Measurements from ENCODE around the gene UGT1A10.

UGT1A10 gene

GRCh38 chr2:233789554-233789953 lies 153.3 kb downstream of the UGT1A10 start:
- DNase-seq: no peak

- DNase-seq: no peak
These were observed 155.1 kb downstream of the UGT1A10 start for GRCh38 chr2:233791151-233791882.

- DNase-seq: no peak
These were observed 155.7 kb downstream of the UGT1A10 start for GRCh38 chr2:233791883-233792329.

GRCh38 chr2:233792720-233793119 lies 156.5 kb downstream of the UGT1A10 start:
- DNase-seq: no peak

- no peak for DNase-seq
These were observed 157.3 kb downstream of the UGT1A10 start for GRCh38 chr2:233793465-233794127.

GRCh38 chr2:233794128-233794658 lies 157.9 kb downstream of the UGT1A10 start:
- no peak for DNase-seq

- DNase-seq: no peak
These were observed 159.5 kb downstream of the UGT1A10 start for GRCh38 chr2:233795735-233796171.

- no peak for DNase-seq
These were observed 160.0 kb downstream of the UGT1A10 start for GRCh38 chr2:233796254-233796653.

- no peak for DNase-seq
These were observed 162.3 kb downstream of the UGT1A10 start for GRCh38 chr2:233798335-233799086.

- DNase-seq: no peak
These were observed 162.9 kb downstream of the UGT1A10 start for GRCh38 chr2:233799087-233799665.

- DNase-seq: no peak
These were observed 163.5 kb downstream of the UGT1A10 start for GRCh38 chr2:233799716-233800115.

- DNase-seq: no peak
These were observed 164.0 kb downstream of the UGT1A10 start for GRCh38 chr2:233800208-233800607.

GRCh38 chr2:233801357-233802131 lies 165.3 kb downstream of the UGT1A10 start:
- DNase-seq: no peak

GRCh38 chr2:233802132-233802815 lies 166.0 kb downstream of the UGT1A10 start:
- no peak for DNase-seq

- DNase-seq: no peak
These were observed 167.2 kb downstream of the UGT1A10 start for GRCh38 chr2:233803292-233803911.

GRCh38 chr2:233803994-233804393 lies 167.7 kb downstream of the UGT1A10 start:
- no peak for DNase-seq

GRCh38 chr2:233807215-233807865 lies 171.1 kb downstream of the UGT1A10 start:
- DNase-seq: no peak

GRCh38 chr2:233807966-233808935 lies 172.0 kb downstream of the UGT1A10 start:
- DNase-seq: no peak

- no peak for DNase-seq
These were observed 174.1 kb downstream of the UGT1A10 start for GRCh38 chr2:233810385-233810784.

Data from activated CD4-positive, alpha-beta T cell treated with anti-CD3 and anti-CD28 coated beads, Interleukin-2, amount 50 U/mL, for 48 hours (primary cell).